H9 (cell line): ENCODE measurements around the gene PRSS8. TPM values are rescaled to one million over a fixed set of nuclear protein-coding genes. Genes with fewer than 3 reads are reported as not detected.

Experiments used
- DNase-seq: peaks from one replicate; pipeline ENCODE4 v3.0.0-alpha.2; 2017
- H2AFZ ChIP-seq: one replicate; pipeline ENCODE4 v1.6.1; 2013; ENCODE audit warnings: mild to moderate bottlenecking, low read length, control low read depth, moderate library complexity
- H2AK5ac ChIP-seq: 2 replicates; pipeline ENCODE4 v1.6.1; 2013; ENCODE audit warnings: low read length, control low read depth, mixed read lengths; ENCODE audit not compliant: insufficient read length
- H2BK120ac ChIP-seq: one replicate; pipeline ENCODE4 v1.6.1; 2013; ENCODE audit warnings: low read depth, mild to moderate bottlenecking, low read length, control low read depth, inconsistent platforms; ENCODE audit not compliant: poor library complexity, severe bottlenecking
- H2BK12ac ChIP-seq: 2 replicates; pipeline ENCODE4 v1.6.1; 2013; ENCODE audit warnings: low read length, control low read depth, mixed read lengths, low read depth; ENCODE audit not compliant: insufficient read length
- H2BK15ac ChIP-seq: 2 replicates; pipeline ENCODE4 v1.6.1; 2013; ENCODE audit warnings: low read depth, low read length, control low read depth
- H2BK20ac ChIP-seq: one replicate; pipeline ENCODE4 v1.6.1; 2013; ENCODE audit warnings: low read depth, mild to moderate bottlenecking, low read length, control low read depth, inconsistent platforms; ENCODE audit not compliant: poor library complexity, severe bottlenecking
- H2BK5ac ChIP-seq: 2 replicates; pipeline ENCODE4 v1.6.1; 2013; ENCODE audit warnings: low read length, control low read depth, mixed read lengths; ENCODE audit not compliant: insufficient read length
- H3K14ac ChIP-seq: 2 replicates; pipeline ENCODE4 v1.6.1; 2013; ENCODE audit warnings: low read length, control low read depth; ENCODE audit not compliant: insufficient read depth
- H3K18ac ChIP-seq: 2 replicates; pipeline ENCODE4 v1.6.1; 2013; ENCODE audit warnings: low read depth, mild to moderate bottlenecking, mixed read lengths, low read length, control low read depth; ENCODE audit not compliant: insufficient read length
- H3K23ac ChIP-seq: 2 replicates; pipeline ENCODE4 v1.6.1; 2013; ENCODE audit warnings: low read length, control low read depth, mixed read lengths, low read depth; ENCODE audit not compliant: insufficient read length
- H3K23me2 ChIP-seq: 2 replicates; pipeline ENCODE4 v1.6.1; 2013; ENCODE audit warnings: low read depth, mild to moderate bottlenecking, mixed read lengths, low read length, control low read depth; ENCODE audit not compliant: insufficient read length, poor library complexity, severe bottlenecking
- H3K27ac ChIP-seq: 2 replicates; pipeline ENCODE4 v1.5.1; 2013; ENCODE audit warnings: low read length, control low read depth, mixed read lengths, low read depth; ENCODE audit not compliant: insufficient read length
- H3K27me3 ChIP-seq: 2 replicates; pipeline ENCODE4 v1.6.1; 2013; ENCODE audit warnings: low read length, control low read depth, inconsistent platforms; ENCODE audit not compliant: insufficient read depth
- H3K4ac ChIP-seq: 2 replicates; pipeline ENCODE4 v1.6.1; 2013; ENCODE audit warnings: low read depth, mild to moderate bottlenecking, control low read depth, inconsistent platforms, low read length, moderate library complexity
- H3K4me1 ChIP-seq: 2 replicates; pipeline ENCODE4 v1.6.1; 2013; ENCODE audit warnings: low read length, control low read depth, inconsistent platforms; ENCODE audit not compliant: insufficient read depth
- H3K4me2 ChIP-seq: 2 replicates; pipeline ENCODE4 v1.6.1; 2013; ENCODE audit warnings: low read length, control low read depth, mixed read lengths; ENCODE audit not compliant: insufficient read length, insufficient read depth
- H3K56ac ChIP-seq: 2 replicates; pipeline ENCODE4 v1.6.1; 2013; ENCODE audit warnings: low read depth, mild to moderate bottlenecking, mixed read lengths, low read length, control low read depth; ENCODE audit not compliant: insufficient read length
- H3K79me1 ChIP-seq: 2 replicates; pipeline ENCODE4 v1.6.1; 2013; ENCODE audit warnings: low read depth, mild to moderate bottlenecking, moderate library complexity, low read length, control low read depth, inconsistent platforms; ENCODE audit not compliant: insufficient read depth, poor library complexity, severe bottlenecking
- H3K79me2 ChIP-seq: 2 replicates; pipeline ENCODE4 v1.6.1; 2013; ENCODE audit warnings: low read length, control low read depth, inconsistent platforms; ENCODE audit not compliant: insufficient read depth
- H3K9ac ChIP-seq: 2 replicates; pipeline ENCODE4 v1.6.1; 2013; ENCODE audit warnings: low read length, control low read depth, mixed read lengths; ENCODE audit not compliant: insufficient read length; ENCODE audit errors: extremely low read depth
- H3K9me3 ChIP-seq: one replicate; pipeline ENCODE4 v1.6.1; 2013; ENCODE audit warnings: low read depth, low read length, inconsistent platforms; ENCODE audit not compliant: control insufficient read depth
- H3T11ph ChIP-seq: one replicate; pipeline ENCODE4 v1.6.1; 2013; ENCODE audit warnings: mild to moderate bottlenecking, low read length, control low read depth, inconsistent platforms
- H4K20me1 ChIP-seq: one replicate; pipeline ENCODE4 v1.6.1; 2013; ENCODE audit not compliant: control insufficient read depth, insufficient read length, insufficient read depth
- H4K5ac ChIP-seq: 2 replicates; pipeline ENCODE4 v1.6.1; 2013; ENCODE audit warnings: low read depth, mild to moderate bottlenecking, mixed read lengths, low read length, control low read depth; ENCODE audit not compliant: insufficient read length
- H4K8ac ChIP-seq: replicated peaks from 2 replicates; pipeline ENCODE4 v1.6.1; 2013; ENCODE audit warnings: low read length, control low read depth, mixed read lengths, low read depth; ENCODE audit not compliant: insufficient read length
- H4K91ac ChIP-seq: 2 replicates; pipeline ENCODE4 v1.6.1; 2013; ENCODE audit warnings: low read depth, mild to moderate bottlenecking, moderate library complexity, mixed read lengths, low read length, control low read depth; ENCODE audit not compliant: insufficient read length
- H3K27ac Mint-ChIP-seq, 3 experiments: 2 replicates in 2 of 3; 3 replicates in 1 of 3; pipeline ENCODE4 v1.8.0; 2020 to 2021; ENCODE audit warnings: mixed read lengths in 3 of 3, mild to moderate bottlenecking in 1 of 3, moderate library complexity in 1 of 3
- H3K27me3 Mint-ChIP-seq: 2 replicates; pipeline ENCODE4 v1.8.0; 2021; ENCODE audit warnings: low read depth, mild to moderate bottlenecking, moderate library complexity, mixed read lengths
- H3K36me3 Mint-ChIP-seq, 3 experiments: 2 replicates in 2 of 3; 3 replicates in 1 of 3; pipeline ENCODE4 v1.8.0; 2020 to 2021; ENCODE audit warnings: low read depth in 3 of 3, mixed read lengths in 3 of 3; ENCODE audit not compliant: insufficient read depth in 1 of 3
- H3K4me1 Mint-ChIP-seq, 2 experiments: 2 replicates each; pipeline ENCODE4 v1.8.0; 2020; ENCODE audit warnings: mixed read lengths in 2 of 2
- H3K4me3 Mint-ChIP-seq, 2 experiments: 2 replicates in 1 of 2; 3 replicates in 1 of 2; pipeline ENCODE4 v1.8.0; 2020 to 2021; ENCODE audit warnings: mild to moderate bottlenecking in 2 of 2, mixed read lengths in 2 of 2, moderate library complexity in 1 of 2
- H3K9me3 Mint-ChIP-seq, 2 experiments: 2 replicates in 1 of 2; 3 replicates in 1 of 2; pipeline ENCODE4 v1.8.0; 2020; ENCODE audit warnings: mild to moderate bottlenecking in 2 of 2, mixed read lengths in 2 of 2, moderate library complexity in 1 of 2
- CTCF ChIP-seq: fragments of 200-600 bp; sonication (generic); conservative IDR thresholded peaks from 3 replicates; pipeline ENCODE4 v1.8.0; 2021; ENCODE audit warnings: antibody characterized with exemption, mild to moderate bottlenecking
- WGBS: extraction: QIAGEN DNeasy Blood & Tissue Kit; methylation state at CpG from one replicate; pipeline ENCODE4 v1.1.7; 2013; ENCODE audit warnings: missing lambda C conversion rate, low lambda C conversion rate, mixed read lengths; ENCODE audit not compliant: insufficient read length; ENCODE audit errors: extremely low coverage; 5-methylcytosine and 5-hydroxymethylcytosine counted together
- total RNA-seq: library from RNA; stranded (reverse); gene quantifications from 2 replicates; pipeline ENCODE4 v1.2.1, GENCODE V29; 2021

PRSS8 gene
- total RNA-seq, 1 experiment from 2014 or later: 64.0 TPM

- no peak overlapping the region for H4K91ac ChIP-seq
- H2BK20ac ChIP-seq: no peak overlapping the region
- H3K9me3 ChIP-seq: no peaks in the 10 kb centered on the region
- no peak overlapping the region for H3T11ph ChIP-seq
- H2BK5ac ChIP-seq: no peak overlapping the region
- H3K27ac Mint-ChIP-seq: peak overlapping the region in 1 of 3 experiments; percentile 76; a peak in 3 of 7 replicates
- H3K4ac ChIP-seq: no peak overlapping the region
- no peak overlapping the region for H3K14ac ChIP-seq
- H3K27ac ChIP-seq: no peak overlapping the region
- H3K79me2 ChIP-seq: no peaks in the 10 kb centered on the region
- H3K27me3 ChIP-seq: no peaks in the 10 kb centered on the region
- H3K4me3 Mint-ChIP-seq: no peak overlapping the region
- no peaks in the 10 kb centered on the region for H3K23me2 ChIP-seq
- H3K4me1 ChIP-seq: no peaks in the 10 kb centered on the region
- H3K27me3 Mint-ChIP-seq: no peaks in the 10 kb centered on the region
- H3K18ac ChIP-seq: no peak overlapping the region
- H3K4me1 Mint-ChIP-seq: peaks cover 0 to 3% of the 10 kb centered on the region in 2 experiments; a peak in 1 of 4 replicates
- no peak for TF ChIP-seq CTCF
- no peak overlapping the region for H2BK12ac ChIP-seq
- H2BK15ac ChIP-seq: no peak overlapping the region
- no peak overlapping the region for H3K4me2 ChIP-seq
- no peak overlapping the region for H2AFZ ChIP-seq
- H3K9me3 Mint-ChIP-seq: no peaks in the 10 kb centered on the region
- H3K23ac ChIP-seq: no peak overlapping the region
- peaks cover 4% of the 10 kb centered on the region for H4K20me1 ChIP-seq
- no peak overlapping the region for H4K8ac ChIP-seq
- H3K79me1 ChIP-seq: no peaks in the 10 kb centered on the region
- H4K5ac ChIP-seq: no peak overlapping the region
- no peak overlapping the region for H2AK5ac ChIP-seq
- peak; percentile 15 for DNase-seq
- H3K36me3 Mint-ChIP-seq: peaks cover 26 to 49% (median 48%) of the 10 kb centered on the region in 3 experiments; a peak in 6 of 7 replicates
- H3K56ac ChIP-seq: no peak overlapping the region
- H3K9ac ChIP-seq: no peak overlapping the region
- WGBS: no CpG with 5 or more reads among the region's 14 CpGs
- H2BK120ac ChIP-seq: no peak overlapping the region
These were observed 53.0 kb downstream of the PRSS8 start for GRCh38 chr16:31082368-31083045.

Other genes with a start within 250 kb of the PRSS8 start
- 17.5 and 18.3 TPM in 2 replicates for gene BCL7C, start 241.7 kb downstream of the PRSS8 start, total RNA-seq
- 0.72 TPM in 2 replicates for gene CTF1, start 239.1 kb downstream of the PRSS8 start, total RNA-seq
- 66.8 and 68.0 TPM in 2 replicates for gene FBXL19, start 212.2 kb downstream of the PRSS8 start, total RNA-seq
- gene ORAI3, start 186.7 kb downstream of the PRSS8 start, total RNA-seq: 6.1 and 6.9 TPM in 2 replicates
- 36.9 and 37.0 TPM in 2 replicates for gene SETD1A, start 178.0 kb downstream of the PRSS8 start, total RNA-seq
- gene HSD3B7, start 150.5 kb downstream of the PRSS8 start, total RNA-seq: 5.5 and 7.5 TPM in 2 replicates
- 9.7 and 11.0 TPM in 2 replicates for gene STX1B, start 125.1 kb downstream of the PRSS8 start, total RNA-seq
- gene STX4, start 102.2 kb downstream of the PRSS8 start, total RNA-seq: 31.1 and 32.3 TPM in 2 replicates
- 18.6 and 19.6 TPM in 2 replicates for gene ZNF668, start 61.5 kb downstream of the PRSS8 start, total RNA-seq
- 25.9 and 29.2 TPM in 2 replicates for gene ZNF646, start 61.3 kb downstream of the PRSS8 start, total RNA-seq
- 2.8 and 3.6 TPM in 2 replicates for gene PRSS53, start 46.8 kb downstream of the PRSS8 start, total RNA-seq
- 93.9 and 94.5 TPM in 2 replicates for gene VKORC1, start 40.9 kb downstream of the PRSS8 start, total RNA-seq
- 55.7 and 57.0 TPM in 2 replicates for gene BCKDK, start 27.3 kb downstream of the PRSS8 start, total RNA-seq
- gene KAT8, start 18.1 kb downstream of the PRSS8 start, total RNA-seq: 52.1 and 53.4 TPM in 2 replicates
- 0.66 and 0.72 TPM in 2 replicates for gene PRSS36, start 14.3 kb upstream of the PRSS8 start, total RNA-seq
- 953 and 1,034 TPM in 2 replicates for gene FUS, start 44.4 kb upstream of the PRSS8 start, total RNA-seq
- 37.5 and 38.5 TPM in 2 replicates for gene PYCARD, start 67.0 kb upstream of the PRSS8 start, total RNA-seq
- 1.2 and 1.3 TPM in 2 replicates for gene TRIM72, start 78.4 kb upstream of the PRSS8 start, total RNA-seq
- 0.70 and 2.1 TPM in 2 replicates for gene PYDC1, start 81.4 kb upstream of the PRSS8 start, total RNA-seq
- 0.18 and 0.33 TPM in 2 replicates for gene ITGAM, start 124.2 kb upstream of the PRSS8 start, total RNA-seq
- 0.15 and 0.28 TPM in 2 replicates for gene ITGAX, start 219.4 kb upstream of the PRSS8 start, total RNA-seq